ENCODE results near the gene C3orf49. TPM values are rescaled to one million over a fixed set of nuclear protein-coding genes. Genes with fewer than 3 reads are reported as not detected.

The C3orf49 gene
- total RNA-seq, 1 experiment from 2014 or later: not detected

GRCh38 chr3:63830526-63830925 lies 11.4 kb downstream of the C3orf49 start:
- no peak overlapping the region for H3K27ac ChIP-seq
- H3K4me1 ChIP-seq: no peaks in the 10 kb centered on the region
- no peaks in the 10 kb centered on the region for H3K27me3 ChIP-seq
- no peak for DNase-seq
- H3K9me3 ChIP-seq (replicated peaks): no peaks in the 10 kb centered on the region
- H3K36me3 ChIP-seq: no peaks in the 10 kb centered on the region
- no peak overlapping the region for H3K4me3 ChIP-seq

- Histone ChIP-seq H3K27ac (no peak overlapping the region), H3K36me3 (no peaks in the 10 kb centered on the region)
- no peak for DNase-seq
These were observed 13.3 kb downstream of the C3orf49 start for GRCh38 chr3:63832395-63832794.

DNA sequence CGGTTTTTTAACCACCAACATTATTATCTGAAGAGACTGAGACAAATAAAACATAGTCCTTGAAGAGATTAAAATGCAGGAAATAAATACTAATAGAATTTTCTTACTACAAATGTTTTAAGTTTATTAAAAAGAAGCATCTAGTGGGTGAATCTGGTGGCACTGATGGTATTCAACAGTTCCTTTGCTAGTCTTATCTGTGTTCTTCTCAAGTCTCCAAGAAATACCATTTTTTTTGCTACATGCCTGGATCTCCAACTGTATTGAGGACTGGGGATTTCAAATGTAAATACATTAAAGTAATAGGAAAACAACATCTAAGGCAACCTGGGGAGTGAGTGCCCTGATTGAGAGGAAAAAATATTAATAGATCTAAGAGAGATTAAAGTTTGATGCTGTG lies 22.6 kb downstream of the C3orf49 start:
- no peaks in the 10 kb centered on the region for H3K9me3 ChIP-seq (replicated peaks)
- no peak for DNase-seq
- H3K36me3 ChIP-seq: no peaks in the 10 kb centered on the region
- no peaks in the 10 kb centered on the region for H3K4me1 ChIP-seq
- no peaks in the 10 kb centered on the region for H3K27me3 ChIP-seq
- H3K4me3 ChIP-seq: no peak overlapping the region
- no peak overlapping the region for H3K27ac ChIP-seq

More at GRCh38 chr3:63832395-63832794, 13.3 kb downstream of the C3orf49 start:
- no peak overlapping the region for H3K4me3 ChIP-seq
- no peaks in the 10 kb centered on the region for H3K4me1 ChIP-seq
- H3K27me3 ChIP-seq: no peaks in the 10 kb centered on the region
- H3K9me3 ChIP-seq (replicated peaks): no peaks in the 10 kb centered on the region

GRCh38 chr3:63842127-63842526 lies 23.0 kb downstream of the C3orf49 start:
- Histone ChIP-seq H3K9me3 (replicated peaks) (no peaks in the 10 kb centered on the region), H3K36me3 (no peaks in the 10 kb centered on the region), H3K27ac (no peak overlapping the region), H3K4me3 (no peak overlapping the region), H3K4me1 (no peaks in the 10 kb centered on the region), H3K27me3 (no peaks in the 10 kb centered on the region)
- no peak for DNase-seq

DNA sequence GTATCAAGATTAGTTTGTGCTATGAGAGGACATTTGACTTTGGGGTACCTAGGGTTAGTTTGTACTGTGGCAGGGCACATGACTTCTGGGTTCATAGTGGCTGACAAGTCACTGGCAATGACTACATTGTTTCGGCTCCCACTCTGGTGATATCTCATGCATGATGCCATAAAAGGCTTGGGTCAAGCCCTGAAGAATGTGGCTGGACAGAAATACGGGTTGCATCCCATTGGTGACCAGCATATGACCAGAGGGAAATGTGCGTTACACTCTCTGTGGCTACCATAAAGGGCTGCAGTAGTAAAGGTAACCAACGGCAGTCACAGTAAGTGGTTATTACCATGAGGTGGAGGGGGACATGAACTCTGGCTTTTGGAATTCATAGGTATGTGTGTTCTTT lies 26.1 kb downstream of the C3orf49 start:
- Histone ChIP-seq H3K27me3 (no peaks in the 10 kb centered on the region), H3K36me3 (no peaks in the 10 kb centered on the region), H3K9me3 (replicated peaks) (no peaks in the 10 kb centered on the region), H3K4me1 (no peaks in the 10 kb centered on the region), H3K27ac (no peak overlapping the region), H3K4me3 (no peak overlapping the region)
- no peak for DNase-seq

GRCh38 chr3:63847718-63848450 lies 28.8 kb downstream of the C3orf49 start:
- no peak for DNase-seq
- no peaks in the 10 kb centered on the region for H3K36me3 ChIP-seq
- H3K4me3 ChIP-seq: no peak overlapping the region
- H3K27me3 ChIP-seq: no peaks in the 10 kb centered on the region
- H3K4me1 ChIP-seq: no peaks in the 10 kb centered on the region
- no peak overlapping the region for H3K27ac ChIP-seq
- H3K9me3 ChIP-seq (replicated peaks): no peaks in the 10 kb centered on the region

GRCh38 chr3:63849175-63849574 lies 30.1 kb downstream of the C3orf49 start:
- DNase-seq: no peak
- Histone ChIP-seq H3K4me3 (no peak overlapping the region), H3K36me3 (no peaks in the 10 kb centered on the region), H3K27me3 (no peaks in the 10 kb centered on the region), H3K4me1 (no peaks in the 10 kb centered on the region), H3K9me3 (replicated peaks) (no peaks in the 10 kb centered on the region), H3K27ac (no peak overlapping the region)

- H3K27ac ChIP-seq: no peak overlapping the region
- no peak for DNase-seq
- H3K4me1 ChIP-seq: no peaks in the 10 kb centered on the region
- H3K27me3 ChIP-seq: no peaks in the 10 kb centered on the region
- no peaks in the 10 kb centered on the region for H3K36me3 ChIP-seq
- no peak overlapping the region for H3K4me3 ChIP-seq
- no peaks in the 10 kb centered on the region for H3K9me3 ChIP-seq (replicated peaks)
These were observed 32.2 kb downstream of the C3orf49 start for GRCh38 chr3:63851287-63851686.

DNA sequence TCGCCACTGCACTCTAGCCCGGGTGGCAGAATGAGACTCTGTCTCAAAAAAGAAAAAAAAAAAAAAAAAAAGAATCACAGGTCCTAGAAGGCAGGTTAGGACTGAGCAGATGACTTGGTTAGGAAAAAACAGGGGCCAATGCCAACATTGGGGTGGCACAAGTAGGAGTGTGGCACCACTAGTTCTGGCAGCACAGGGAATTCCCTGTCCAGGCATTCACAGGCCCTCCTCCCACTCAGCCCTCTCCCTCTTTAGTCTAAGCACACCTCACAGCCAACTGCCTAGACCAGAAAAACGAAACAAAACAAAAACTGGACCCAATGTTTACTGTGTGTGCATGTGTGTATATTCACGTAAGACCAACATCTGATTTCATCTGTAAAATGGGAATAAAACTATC lies 34.0 kb downstream of the C3orf49 start:
- DNase-seq: no peak
- H3K36me3 ChIP-seq: no peaks in the 10 kb centered on the region
- no peaks in the 10 kb centered on the region for H3K9me3 ChIP-seq (replicated peaks)
- H3K4me3 ChIP-seq: no peak overlapping the region
- H3K4me1 ChIP-seq: peaks cover 7% of the 10 kb centered on the region
- H3K27me3 ChIP-seq: no peaks in the 10 kb centered on the region
- no peak overlapping the region for H3K27ac ChIP-seq

- H3K27ac ChIP-seq: no peak overlapping the region
- H3K36me3 ChIP-seq: no peaks in the 10 kb centered on the region
- H3K9me3 ChIP-seq (replicated peaks): no peaks in the 10 kb centered on the region
- H3K27me3 ChIP-seq: no peaks in the 10 kb centered on the region
- no peak for DNase-seq
- H3K4me3 ChIP-seq: no peak overlapping the region
- H3K4me1 ChIP-seq: peaks cover 7% of the 10 kb centered on the region
These were observed 36.3 kb downstream of the C3orf49 start for GRCh38 chr3:63855333-63855940.

DNA sequence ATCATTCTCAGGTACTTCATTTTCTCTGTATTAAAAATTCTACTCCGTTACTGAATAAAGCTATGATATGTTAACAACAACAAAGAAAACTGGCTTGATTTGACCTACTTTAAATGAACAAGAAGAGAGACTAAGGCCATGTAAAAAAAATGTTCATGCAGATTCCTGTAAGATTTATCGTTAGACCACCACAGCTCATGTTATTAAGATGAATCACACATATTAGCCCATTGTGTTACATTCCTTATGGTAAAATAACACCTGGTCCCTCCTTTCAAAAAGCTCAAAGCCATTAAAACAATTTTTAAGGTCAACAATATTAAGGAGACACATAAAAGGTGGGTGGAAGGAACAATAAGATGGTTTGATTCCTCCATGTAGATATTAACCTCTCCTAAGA lies 38.2 kb downstream of the C3orf49 start:
- peak overlapping the region; percentile 28; the same call in 1 of the 2 replicates for H3K27ac ChIP-seq
- H3K9me3 ChIP-seq (replicated peaks): no peaks in the 10 kb centered on the region
- H3K27me3 ChIP-seq: no peaks in the 10 kb centered on the region
- no peak overlapping the region for H3K4me3 ChIP-seq
- no peaks in the 10 kb centered on the region for H3K36me3 ChIP-seq
- DNase-seq: peak in 1 of 2 experiments; percentile 1
- H3K4me1 ChIP-seq: peaks cover 7% of the 10 kb centered on the region

DNA sequence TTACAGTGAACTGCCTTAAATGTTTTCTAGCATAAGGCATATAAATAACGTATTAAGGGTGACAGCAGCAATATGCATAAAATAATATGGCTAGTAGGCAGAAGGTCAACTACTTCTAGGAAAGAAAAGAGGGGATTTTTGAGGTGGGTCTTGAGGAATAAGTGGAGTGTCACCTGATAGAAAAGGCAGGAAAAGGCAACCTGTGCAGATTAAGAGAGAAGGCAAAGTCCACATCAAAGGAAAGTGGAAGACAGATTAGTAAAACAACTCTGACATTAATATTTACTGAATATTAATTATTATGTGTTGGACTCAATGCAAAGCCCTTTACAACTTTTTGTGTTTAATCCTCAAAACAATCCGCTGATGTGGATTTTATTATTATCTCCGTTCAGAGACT lies 41.7 kb downstream of the C3orf49 start:
- no peaks in the 10 kb centered on the region for H3K9me3 ChIP-seq (replicated peaks)
- H3K4me3 ChIP-seq: no peak overlapping the region
- DNase-seq: no peak
- no peak overlapping the region for H3K27ac ChIP-seq
- H3K27me3 ChIP-seq: no peaks in the 10 kb centered on the region
- 0 out of 2 replicates have a peak, but pooled peaks cover 3% of the 10 kb centered on the region for H3K36me3 ChIP-seq
- peaks cover 7% of the 10 kb centered on the region for H3K4me1 ChIP-seq

- H3K9me3 ChIP-seq (replicated peaks): no peaks in the 10 kb centered on the region
- no peaks in the 10 kb centered on the region for H3K27me3 ChIP-seq
- no peak overlapping the region for H3K4me3 ChIP-seq
- no peak for DNase-seq
- peaks cover 7% of the 10 kb centered on the region for H3K4me1 ChIP-seq
- H3K27ac ChIP-seq: no peak overlapping the region
- 0 out of 2 replicates have a peak, but pooled peaks cover 3% of the 10 kb centered on the region for H3K36me3 ChIP-seq
These were observed 42.2 kb downstream of the C3orf49 start for GRCh38 chr3:63861306-63861705.

- DNase-seq: no peak
- H3K27ac ChIP-seq: peak overlapping the region; percentile 96
- peak overlapping the region; percentile 98 for H3K4me3 ChIP-seq
- no peaks in the 10 kb centered on the region for H3K9me3 ChIP-seq (replicated peaks)
- H3K4me1 ChIP-seq: no peaks in the 10 kb centered on the region
- H3K36me3 ChIP-seq: peaks cover 3% of the 10 kb centered on the region; the same call in 1 of the 2 replicates
- no peaks in the 10 kb centered on the region for H3K27me3 ChIP-seq
These were observed 43.7 kb downstream of the C3orf49 start for GRCh38 chr3:63862804-63863149.

DNA sequence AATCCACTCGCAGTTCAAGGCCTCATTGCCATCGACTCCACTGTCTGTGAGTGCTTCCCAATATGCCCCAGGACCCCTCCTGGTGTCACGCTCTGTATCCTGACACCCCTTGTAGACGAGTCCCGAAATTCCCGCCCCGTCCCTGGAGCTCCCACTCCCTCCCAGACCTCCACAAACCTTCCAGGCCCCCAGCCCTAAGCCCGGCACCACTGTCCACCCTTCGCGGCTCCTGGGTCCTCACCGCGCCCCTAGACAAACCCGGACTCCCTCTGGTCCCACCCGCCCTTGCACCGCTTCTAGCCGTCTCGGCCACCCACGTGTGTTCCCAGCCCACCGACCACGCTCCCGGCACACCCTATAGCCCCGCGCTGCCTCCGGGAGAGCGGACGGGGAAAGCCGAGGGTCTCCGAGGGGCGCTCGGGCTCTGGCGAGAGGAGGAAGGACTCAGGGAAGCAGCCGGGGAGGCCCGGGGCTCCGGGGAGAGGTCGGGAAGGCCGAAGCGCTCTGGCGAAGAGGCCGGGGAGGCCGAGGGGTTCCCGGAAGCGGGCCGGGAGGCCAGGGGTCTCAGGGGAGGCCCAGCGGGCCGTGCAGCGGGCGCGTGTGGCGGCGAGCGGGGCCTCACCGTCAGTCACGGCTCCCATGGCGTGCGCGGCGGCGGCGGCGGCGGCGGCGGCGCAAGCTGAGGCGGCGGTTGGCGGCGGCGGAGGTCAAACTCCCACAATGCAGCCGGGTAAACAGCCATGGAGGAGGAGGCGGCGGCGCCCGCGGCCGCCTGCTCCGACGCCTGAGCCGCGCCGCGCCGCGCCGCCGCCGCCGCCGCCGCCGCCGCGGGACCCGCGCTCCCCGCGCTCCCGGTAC lies 44.3 kb downstream of the C3orf49 start, which contains the start of the genes ATXN7 and THOC7:
Gene ATXN7, plus strand, starts transcription at position 718 of the 858 bp plus-strand sequence. CDS start 48,732 bp downstream, outside the sequence.
Gene THOC7, minus strand, starts transcription at position 656 of the 858 bp plus-strand sequence. Its CDS starts 15 bp downstream, at position 641.
- Histone ChIP-seq H3K4me3 (peak within 1 kb of the TSS; percentile 98), H3K4me1 (no peaks in the 10 kb centered on the region), H3K27ac (peak within 1 kb of the TSS; percentile 96), H3K9me3 (replicated peaks) (no peaks in the 10 kb centered on the region), H3K36me3 (peaks cover 3% of the 10 kb centered on the region; the same call in 1 of the 2 replicates), H3K27me3 (no peaks in the 10 kb centered on the region)
- DNase-seq: peak; percentile 52 to 64

Measured in SJCRH30 (cell line).